HG03175 (cell line): ENCODE results near the gene TMPRSS15.
"Not testable (repeated sequence)": the region's sequence is repeated elsewhere in the genome, so short reads cannot be mapped to it uniquely, and the experiment has no call there.

Experiments
- ATAC-seq: cut with Tn5 transposase; IDR thresholded peaks from one replicate; pipeline ENCODE4 v1.9.1; 2021; ENCODE audit warnings: mild to moderate bottlenecking, moderate library complexity; ENCODE audit not compliant: unreplicated experiment

Gene TMPRSS15

GRCh38 chr21:18403735-18404450 lies at the start of gene TMPRSS15:
Gene TMPRSS15, minus strand, starts transcription at chr21:18403785. Its CDS starts 163 bp downstream, at chr21:18403622.
- no peak for ATAC-seq

- ATAC-seq: no peak
Observed at GRCh38 chr21:18451670-18452069, 48.1 kb upstream of the TMPRSS15 start.

- ATAC-seq: no peak
Observed at GRCh38 chr21:18449605-18450550, 46.3 kb upstream of the TMPRSS15 start.

- no peak for ATAC-seq
Observed at GRCh38 chr21:18443701-18444100, 40.1 kb upstream of the TMPRSS15 start.

GRCh38 chr21:18443085-18443484 lies 39.5 kb upstream of the TMPRSS15 start:
- no peak for ATAC-seq

- ATAC-seq: no peak
Observed at GRCh38 chr21:18430341-18430740, 26.8 kb upstream of the TMPRSS15 start.

- no peak for ATAC-seq
Observed at GRCh38 chr21:18424276-18424675, 20.7 kb upstream of the TMPRSS15 start.

GRCh38 chr21:18417141-18417790 lies 13.7 kb upstream of the TMPRSS15 start:
- no peak for ATAC-seq

GRCh38 chr21:18411565-18411964 lies 8.0 kb upstream of the TMPRSS15 start:
- ATAC-seq: no peak

GRCh38 chr21:18409579-18409978 lies 6.0 kb upstream of the TMPRSS15 start:
- ATAC-seq: no peak

- ATAC-seq: no peak
Observed at GRCh38 chr21:18398843-18399242, 4.7 kb downstream of the TMPRSS15 start.

- ATAC-seq: no peak
Observed at GRCh38 chr21:18387994-18388393, 15.6 kb downstream of the TMPRSS15 start.

- ATAC-seq: no peak
Observed at GRCh38 chr21:18384771-18385170, 18.8 kb downstream of the TMPRSS15 start.

GRCh38 chr21:18382934-18383619 lies 20.5 kb downstream of the TMPRSS15 start:
- ATAC-seq: not testable (repeated sequence)

GRCh38 chr21:18382141-18382540 lies 21.4 kb downstream of the TMPRSS15 start:
- no peak for ATAC-seq

- ATAC-seq: no peak
Observed at GRCh38 chr21:18373606-18374005, 30.0 kb downstream of the TMPRSS15 start.

- ATAC-seq: no peak
Observed at GRCh38 chr21:18370301-18370700, 33.3 kb downstream of the TMPRSS15 start.

- ATAC-seq: no peak
Observed at GRCh38 chr21:18369115-18369514, 34.5 kb downstream of the TMPRSS15 start.

GRCh38 chr21:18368205-18368604 lies 35.4 kb downstream of the TMPRSS15 start:
- ATAC-seq: no peak

GRCh38 chr21:18356801-18357200 lies 46.8 kb downstream of the TMPRSS15 start:
- no peak for ATAC-seq

- no peak for ATAC-seq
Observed at GRCh38 chr21:18354947-18355346, 48.6 kb downstream of the TMPRSS15 start.
